Hepatocyte (in vitro differentiated cells): ENCODE data around the gene TYSND1. TPM values are rescaled to one million over a fixed set of nuclear protein-coding genes. Genes with fewer than 3 reads are reported as not detected.

Source experiments
- DNase-seq: peaks from one replicate; pipeline ENCODE4 v3.0.0-alpha.2; 2016; ENCODE audit warnings: low spot score
- H2AFZ ChIP-seq: fragments of 200-600 bp; sonication (generic); 2 replicates; pipeline ENCODE4 v1.6.0; 2016; ENCODE audit warnings: antibody characterized with exemption, mild to moderate bottlenecking
- H3K27ac ChIP-seq: fragments of 200-600 bp; sonication (generic); 2 replicates; pipeline ENCODE4 v1.5.1; 2016; ENCODE audit warnings: mild to moderate bottlenecking
- H3K27me3 ChIP-seq: fragments of 200-600 bp; sonication (generic); 2 replicates; pipeline ENCODE4 v1.6.1; 2016
- H3K36me3 ChIP-seq: fragments of 200-600 bp; sonication (generic); replicated peaks from 2 replicates; pipeline ENCODE4 v1.5.1; 2016; ENCODE audit warnings: low read depth; ENCODE audit not compliant: insufficient read depth
- H3K4me1 ChIP-seq: fragments of 200-600 bp; sonication (generic); 2 replicates; pipeline ENCODE4 v1.5.1; 2016; ENCODE audit warnings: mild to moderate bottlenecking, moderate library complexity; ENCODE audit not compliant: insufficient read depth
- H3K4me2 ChIP-seq: fragments of 200-600 bp; sonication (generic); 2 replicates; pipeline ENCODE4 v1.6.0; 2016
- H3K4me3 ChIP-seq: fragments of 200-600 bp; sonication (generic); 2 replicates; pipeline ENCODE4 v1.5.1; 2016; ENCODE audit warnings: mild to moderate bottlenecking
- H3K79me2 ChIP-seq: fragments of 200-600 bp; sonication (generic); 2 replicates; pipeline ENCODE4 v1.6.0; 2017; ENCODE audit warnings: mild to moderate bottlenecking
- H3K9me2 ChIP-seq: fragments of 200-600 bp; sonication (generic); replicated peaks from 2 replicates; pipeline ENCODE4 v1.6.0; 2017; ENCODE audit warnings: mild to moderate bottlenecking; ENCODE audit not compliant: insufficient read depth
- H3K9me3 ChIP-seq: fragments of 200-600 bp; sonication (generic); 2 replicates; pipeline ENCODE4 v1.5.1; 2016; ENCODE audit warnings: low read depth, mild to moderate bottlenecking
- H4K20me1 ChIP-seq: fragments of 200-600 bp; sonication (generic); 2 replicates; pipeline ENCODE4 v1.6.0; 2016; ENCODE audit warnings: mild to moderate bottlenecking; ENCODE audit not compliant: insufficient read depth, poor library complexity, severe bottlenecking
- EZH2 ChIP-seq: fragments of 200-600 bp; sonication (generic); IDR thresholded peaks from 2 replicates; pipeline ENCODE4 v1.6.1; 2016; ENCODE audit warnings: antibody characterized with exemption, mild to moderate bottlenecking, borderline replicate concordance
- EZH2phosphoT487 ChIP-seq: fragments of 200-600 bp; sonication (generic); IDR thresholded peaks from one replicate; pipeline ENCODE4 v1.6.1; 2018; ENCODE audit warnings: antibody characterized with exemption, mild to moderate bottlenecking, low read depth, moderate library complexity; ENCODE audit not compliant: unreplicated experiment, severe bottlenecking
- WGBS: methylation state at CpG from one replicate; pipeline ENCODE4 v1.1.6; 2016; ENCODE audit warnings: low lambda C conversion rate; ENCODE audit errors: missing lambda C conversion rate; 5-methylcytosine and 5-hydroxymethylcytosine counted together
- polyA plus RNA-seq: library from polyadenylated mRNA; unstranded; fragments of >200 nt; fragmentation: Nextera tagmentation; extraction: Ambion mirVana; gene quantifications from 2 replicates; pipeline ENCODE4 v1.2.1, GENCODE V29; 2016
- total RNA-seq: library from RNA; depleted of rRNA; stranded (reverse); fragments of >200 nt; gene quantifications from 2 replicates; pipeline ENCODE4 v1.2.3, GENCODE V29; 2014
- TF ChIP-seq, protein P1 (sequence below): fragments of 200-600 bp; sonication (generic); IDR thresholded peaks from 2 replicates; pipeline ENCODE4 v1.5.1; 2016; ENCODE audit warnings: antibody characterized with exemption, mild to moderate bottlenecking; ENCODE audit not compliant: poor library complexity

TYSND1 gene
- total and polyA plus RNA-seq, 2 experiments from 2014 or later: 12.6 to 22.0 TPM

DNA sequence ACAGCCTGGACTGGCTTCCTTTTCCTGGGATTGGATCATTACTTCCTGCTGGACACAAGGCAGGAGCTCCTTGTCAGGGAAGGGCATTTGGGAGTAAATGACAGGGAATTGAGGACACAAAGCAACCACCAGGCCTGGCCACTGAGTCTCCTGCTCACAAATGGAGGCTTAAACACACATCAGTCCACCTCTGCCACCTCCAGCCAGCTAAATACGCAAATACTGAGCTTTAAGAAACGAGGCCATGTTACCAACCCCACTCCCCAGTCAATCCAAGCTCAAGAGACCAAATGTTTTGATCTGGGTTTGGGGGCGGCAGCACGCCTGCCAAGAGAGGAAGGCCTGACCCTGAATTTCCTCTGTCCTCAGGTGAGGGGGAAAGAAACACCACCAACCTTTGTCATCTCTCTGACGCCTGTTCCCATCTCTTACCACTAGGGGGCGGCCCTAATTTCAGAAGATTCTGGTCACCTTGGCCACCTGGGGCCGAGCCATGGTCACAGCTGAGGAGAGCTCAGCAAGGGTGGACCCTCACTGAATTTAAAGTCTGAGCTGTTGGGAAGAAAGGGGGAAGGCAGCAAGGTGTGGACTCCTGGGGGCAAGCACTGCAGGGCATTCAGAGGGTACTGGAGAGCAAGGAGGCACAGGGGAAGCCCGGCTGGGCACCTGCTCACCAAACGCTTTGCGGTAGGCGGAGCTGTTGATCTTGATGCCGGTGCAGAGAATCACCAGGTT, 30.4 kb downstream of the TYSND1 start:
- Histone ChIP-seq H3K36me3 (no peaks in the 10 kb centered on the region), H3K4me1 (no peaks in the 10 kb centered on the region), H3K4me2 (no peak overlapping the region), H2AFZ (no peak overlapping the region), H3K27me3 (no peaks in the 10 kb centered on the region), H3K27ac (no peak overlapping the region), H4K20me1 (no peaks in the 10 kb centered on the region), H3K79me2 (no peaks in the 10 kb centered on the region), H3K4me3 (no peak overlapping the region), H3K9me2 (no peaks in the 10 kb centered on the region), H3K9me3 (no peaks in the 10 kb centered on the region)
- WGBS: 60% methylated on average over 12 of the region's 12 CpGs
- TF ChIP-seq, protein P1, sequence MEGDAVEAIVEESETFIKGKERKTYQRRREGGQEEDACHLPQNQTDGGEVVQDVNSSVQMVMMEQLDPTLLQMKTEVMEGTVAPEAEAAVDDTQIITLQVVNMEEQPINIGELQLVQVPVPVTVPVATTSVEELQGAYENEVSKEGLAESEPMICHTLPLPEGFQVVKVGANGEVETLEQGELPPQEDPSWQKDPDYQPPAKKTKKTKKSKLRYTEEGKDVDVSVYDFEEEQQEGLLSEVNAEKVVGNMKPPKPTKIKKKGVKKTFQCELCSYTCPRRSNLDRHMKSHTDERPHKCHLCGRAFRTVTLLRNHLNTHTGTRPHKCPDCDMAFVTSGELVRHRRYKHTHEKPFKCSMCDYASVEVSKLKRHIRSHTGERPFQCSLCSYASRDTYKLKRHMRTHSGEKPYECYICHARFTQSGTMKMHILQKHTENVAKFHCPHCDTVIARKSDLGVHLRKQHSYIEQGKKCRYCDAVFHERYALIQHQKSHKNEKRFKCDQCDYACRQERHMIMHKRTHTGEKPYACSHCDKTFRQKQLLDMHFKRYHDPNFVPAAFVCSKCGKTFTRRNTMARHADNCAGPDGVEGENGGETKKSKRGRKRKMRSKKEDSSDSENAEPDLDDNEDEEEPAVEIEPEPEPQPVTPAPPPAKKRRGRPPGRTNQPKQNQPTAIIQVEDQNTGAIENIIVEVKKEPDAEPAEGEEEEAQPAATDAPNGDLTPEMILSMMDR: peak; percentile 73
- no peak for TF ChIP-seq EZH2phosphoT487
- peak; percentile 68 for DNase-seq

DNA sequence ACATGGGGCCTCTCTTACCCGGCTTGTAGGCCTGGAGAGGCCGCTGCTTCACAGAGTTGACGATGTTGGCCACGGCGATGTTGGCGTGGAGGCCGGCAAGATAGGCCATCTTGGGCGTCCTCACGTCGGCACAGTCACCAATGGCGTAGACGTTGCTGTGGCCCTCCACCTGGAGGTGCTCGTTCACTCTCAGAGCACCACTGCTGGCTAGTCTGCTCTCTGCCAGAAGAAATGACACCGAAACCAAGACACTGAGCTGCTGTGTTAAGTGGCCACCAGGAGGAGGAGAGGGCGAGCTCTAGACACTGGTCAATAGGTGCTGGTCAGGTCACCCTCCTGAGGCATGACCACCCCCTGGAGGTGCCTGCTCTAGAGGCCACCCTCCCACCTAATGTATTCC, 31.6 kb downstream of the TYSND1 start:
- TF ChIP-seq EZH2phosphoT487: no peak
- TF ChIP-seq, protein P1: no peak
- no peak for TF ChIP-seq EZH2
- H3K36me3 ChIP-seq: no peaks in the 10 kb centered on the region
- no peak overlapping the region for H3K27ac ChIP-seq
- H3K79me2 ChIP-seq: no peaks in the 10 kb centered on the region
- no peak overlapping the region for H2AFZ ChIP-seq
- no peak overlapping the region for H3K4me2 ChIP-seq
- H3K4me3 ChIP-seq: no peak overlapping the region
- H3K4me1 ChIP-seq: no peaks in the 10 kb centered on the region
- no peak for DNase-seq
- H4K20me1 ChIP-seq: no peaks in the 10 kb centered on the region
- H3K9me3 ChIP-seq: no peaks in the 10 kb centered on the region
- no peaks in the 10 kb centered on the region for H3K27me3 ChIP-seq
- WGBS: 91% methylated on average over 15 of the region's 15 CpGs
- H3K9me2 ChIP-seq: no peaks in the 10 kb centered on the region

DNA sequence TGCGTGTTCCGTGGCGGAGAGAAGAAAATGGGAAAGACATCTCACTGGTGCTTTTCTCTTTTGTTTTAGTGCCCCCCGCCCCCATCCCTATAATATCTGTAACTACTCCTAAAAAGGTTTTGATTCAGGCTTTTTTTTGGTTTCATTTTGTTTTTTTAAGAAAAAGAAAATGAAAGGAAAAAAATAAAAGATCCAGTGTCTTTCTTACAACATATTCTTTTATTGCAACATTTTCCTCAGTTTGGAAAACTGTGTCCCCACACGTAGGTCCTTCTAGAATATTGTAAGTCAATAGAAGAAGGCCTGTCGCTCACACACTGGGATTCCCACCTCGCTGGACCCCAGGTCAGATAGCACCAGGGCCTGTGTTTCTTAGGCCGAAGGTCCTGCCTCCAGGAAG, 34.4 kb downstream of the TYSND1 start:
- no peak for DNase-seq
- Histone ChIP-seq H3K4me3 (no peak overlapping the region), H3K4me1 (no peaks in the 10 kb centered on the region), H3K4me2 (no peak overlapping the region), H3K79me2 (no peaks in the 10 kb centered on the region), H4K20me1 (no peaks in the 10 kb centered on the region), H3K27ac (no peak overlapping the region), H3K27me3 (no peaks in the 10 kb centered on the region), H2AFZ (no peak overlapping the region), H3K9me2 (no peaks in the 10 kb centered on the region), H3K36me3 (no peaks in the 10 kb centered on the region), H3K9me3 (no peaks in the 10 kb centered on the region)
- TF ChIP-seq, protein P1: no peak
- TF ChIP-seq EZH2phosphoT487: no peak
- no peak for TF ChIP-seq EZH2
- 96% methylated on average over 8 of the region's 8 CpGs for WGBS
